Ovary (tissue), 9 donors: ENCODE results near the gene FXN. TPM values are rescaled to one million over a fixed set of nuclear protein-coding genes. Genes with fewer than 3 reads are reported as not detected.
"Not testable (repeated sequence)": the region's sequence is repeated elsewhere in the genome, so short reads cannot be mapped to it uniquely, and the experiment has no call there.

ENCODE experiments used
- DNase-seq, 5 donors: peaks; one replicate each; pipeline ENCODE4 v3.0.0-alpha.2; 2019 to 2020
- H3K27ac ChIP-seq, 2 donors: fragments of 200-600 bp; one replicate each; pipeline versions ENCODE4 v1.5.1 to v1.8.0; 2019 to 2022
- H3K27me3 ChIP-seq: fragments of 200-600 bp; one replicate; pipeline ENCODE4 v1.8.0; 2022
- H3K36me3 ChIP-seq: fragments of 200-600 bp; sonication (generic); one replicate; pipeline ENCODE4 v1.5.1; 2019
- H3K4me1 ChIP-seq: one replicate; pipeline ENCODE4 v1.8.1; 2013; ENCODE audit warnings: mild to moderate bottlenecking, moderate library complexity; ENCODE audit not compliant: insufficient read depth
- H3K4me3 ChIP-seq: fragments of 200-600 bp; sonication (generic); one replicate; pipeline ENCODE4 v1.5.1; 2017
- H3K9me3 ChIP-seq, 2 donors: fragments of 200-600 bp in 1 of 2; sonication (generic) in 1 of 2; one replicate each; pipeline versions ENCODE4 v1.5.1 to v1.8.1; 2013 to 2019; ENCODE audit warnings: mild to moderate bottlenecking in 1 of 2, moderate library complexity in 1 of 2
- EP300 ChIP-seq: sonication (generic); formaldehyde crosslinking; IDR thresholded peaks from one replicate; pipeline ENCODE4 v1.6.1; 2017; ENCODE audit warnings: antibody characterized with exemption
- POLR2A ChIP-seq: fragments of 450-650 bp; IDR thresholded peaks from one replicate; pipeline ENCODE4 v1.6.1; 2017; ENCODE audit warnings: antibody characterized with exemption, mild to moderate bottlenecking, moderate library complexity
- WGBS, 3 donors: extraction: QIAGEN DNeasy Blood & Tissue Kit in 1 of 3; methylation state at CpG; one replicate each; pipeline versions ENCODE4 v1.1.5 to v1.1.7; 2013 to 2017; 5-methylcytosine and 5-hydroxymethylcytosine counted together
- intact Hi-C, 4 donors: fragments of 100-400 bp; cut with DNase I; formaldehyde crosslinking; loops; one replicate each; pipeline versions ENCODE4 v1.11.0 to v1.15.1; 2022 to 2023
- polyA plus RNA-seq, 2 donors: library from polyadenylated mRNA; stranded (reverse); fragments of 200-250 nt in 1 of 2; fragments of 350-450 nt in 1 of 2; fragmentation: Illumina TruSeq in 1 of 2; extraction: RNeasy Lipid Tissue Mini Kit (QIAGEN cat#74804) in 1 of 2; gene quantifications; one replicate each; pipeline ENCODE4 v1.2.3, GENCODE V29; 2013 to 2014
- total RNA-seq, 7 donors: library from RNA; depleted of rRNA in 2 of 7; stranded (reverse); fragments of >200 nt in 2 of 7; fragmentation: NEBNext Ultra II Directional in 3 of 7; extraction: Animal tissue kit (Norgen Biotek cat#: 25700) in 3 of 7; gene quantifications; one replicate each; pipeline versions ENCODE4 v1.1.0 to v1.2.4, GENCODE V29; 2016 to 2023
- TF ChIP-seq, protein P1 (sequence below), 3 donors: fragments of 450-650 bp in 2 of 3; fragments of 200-600 bp in 1 of 3; IDR thresholded peaks; one replicate each; pipeline versions ENCODE4 v1.5.1 to v1.8.0; 2016 to 2022; ENCODE audit warnings: antibody characterized with exemption in 3 of 3, mild to moderate bottlenecking in 1 of 3
- donor health status: DM: no; HTN: no; CAD: no; lungs with moderate emphysema.
- donor health status: DM: no; HTN: no; CAD: no.
- donor health status: Bipolar disorder and iron deficiency.
- donor health status: DM: yes; HTN: yes; CAD: no.
- donor health status: DM: no; HTN: no; CAD: no.
- donor health status: DM: yes; HTN: yes; CAD: no.

The FXN gene
- total and polyA plus RNA-seq, 9 donors, result 4.5 to 29.2 (median 21.9) TPM

GRCh38 chr9:69049094-69049493 lies 13.5 kb downstream of the FXN start:
- 43 to 61% (median 46%) methylated on average over 6 of the region's 6 CpGs for WGBS, 3 donors
- TF ChIP-seq, protein P1, sequence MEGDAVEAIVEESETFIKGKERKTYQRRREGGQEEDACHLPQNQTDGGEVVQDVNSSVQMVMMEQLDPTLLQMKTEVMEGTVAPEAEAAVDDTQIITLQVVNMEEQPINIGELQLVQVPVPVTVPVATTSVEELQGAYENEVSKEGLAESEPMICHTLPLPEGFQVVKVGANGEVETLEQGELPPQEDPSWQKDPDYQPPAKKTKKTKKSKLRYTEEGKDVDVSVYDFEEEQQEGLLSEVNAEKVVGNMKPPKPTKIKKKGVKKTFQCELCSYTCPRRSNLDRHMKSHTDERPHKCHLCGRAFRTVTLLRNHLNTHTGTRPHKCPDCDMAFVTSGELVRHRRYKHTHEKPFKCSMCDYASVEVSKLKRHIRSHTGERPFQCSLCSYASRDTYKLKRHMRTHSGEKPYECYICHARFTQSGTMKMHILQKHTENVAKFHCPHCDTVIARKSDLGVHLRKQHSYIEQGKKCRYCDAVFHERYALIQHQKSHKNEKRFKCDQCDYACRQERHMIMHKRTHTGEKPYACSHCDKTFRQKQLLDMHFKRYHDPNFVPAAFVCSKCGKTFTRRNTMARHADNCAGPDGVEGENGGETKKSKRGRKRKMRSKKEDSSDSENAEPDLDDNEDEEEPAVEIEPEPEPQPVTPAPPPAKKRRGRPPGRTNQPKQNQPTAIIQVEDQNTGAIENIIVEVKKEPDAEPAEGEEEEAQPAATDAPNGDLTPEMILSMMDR (IDR thresholded peaks at IDR 0.05), result no peak
- TF ChIP-seq EP300 (no peak), POLR2A (no peak)
- Histone ChIP-seq H3K4me3 (no peak overlapping the region), H3K4me1 (peaks cover 5% of the 10 kb centered on the region), H3K27ac (no peak overlapping the region), H3K36me3 (no peaks in the 10 kb centered on the region), H3K9me3 (no peaks in the 10 kb centered on the region), H3K27me3 (no peaks in the 10 kb centered on the region)
- intact Hi-C loops, result loop anchor here in 1 of 4 donors (10.0 kb wide), 1 partner anchor 1556 kb away; no protein-coding TSS in a partner anchor
- DNase-seq, result no peak

DNA sequence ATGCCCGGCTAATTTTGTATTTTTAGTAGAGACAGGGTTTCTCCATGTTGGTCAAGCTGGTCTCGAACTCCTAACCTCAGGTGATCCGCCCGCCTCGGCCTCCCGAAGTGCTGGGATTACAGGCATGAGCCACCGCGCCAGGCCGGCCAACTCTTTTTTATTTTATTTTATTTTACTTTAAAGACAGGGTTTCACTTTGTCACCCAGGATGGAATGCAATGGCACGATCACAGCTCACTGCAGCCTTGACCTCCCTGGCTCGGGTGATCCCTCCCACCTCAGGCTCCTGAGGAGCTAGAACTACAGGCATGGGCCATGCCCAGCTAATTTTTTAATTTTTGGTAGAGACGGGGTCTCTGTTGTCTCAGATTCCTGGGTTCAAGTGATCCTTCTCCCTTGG lies 15.4 kb downstream of the FXN start:
- not testable (repeated sequence) for H3K4me3 ChIP-seq, DNase-seq, H3K9me3 ChIP-seq, H3K27me3 ChIP-seq, H3K27ac ChIP-seq, H3K4me1 ChIP-seq, H3K36me3 ChIP-seq
- WGBS, 3 donors, result 84 to 90% (median 87%) methylated on average over 12 of the region's 12 CpGs
- intact Hi-C loops, result loop anchor here in 1 of 4 donors (5.0 to 10.0 kb wide), 2 partner anchors 94 to 141 kb away; no protein-coding TSS in a partner anchor

DNA sequence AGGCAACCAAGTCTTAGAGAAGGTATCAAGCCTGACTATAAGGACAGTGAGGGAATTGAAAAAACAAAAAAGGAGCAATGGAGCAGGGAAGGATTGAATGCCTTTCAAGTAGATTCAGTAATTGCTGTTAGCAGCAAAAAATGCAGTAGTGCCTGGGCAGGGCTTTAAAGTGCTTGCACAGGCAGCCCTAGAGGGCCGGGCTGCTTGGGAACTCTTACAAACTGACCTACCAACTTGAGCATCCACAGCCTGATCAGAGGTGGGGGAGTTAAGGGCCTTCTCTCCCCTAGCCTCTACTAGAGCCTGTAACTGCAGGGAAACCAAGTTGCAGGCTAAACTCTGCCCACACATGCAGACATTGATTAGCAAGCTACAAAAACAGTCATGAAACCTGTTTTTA lies 19.4 kb downstream of the FXN start:
- Histone ChIP-seq H3K9me3 (no peaks in the 10 kb centered on the region), H3K27ac (no peak overlapping the region), H3K4me1 (no peaks in the 10 kb centered on the region), H3K36me3 (no peaks in the 10 kb centered on the region), H3K27me3 (no peaks in the 10 kb centered on the region), H3K4me3 (no peak overlapping the region)
- TF ChIP-seq, protein P1 (IDR thresholded peaks at IDR 0.05), result no peak
- TF ChIP-seq EP300 (no peak), POLR2A (no peak)
- WGBS, 3 donors, result 35 to 53% (median 41%) methylated on average over 1 of the region's 1 CpG
- DNase-seq, result no peak
- intact Hi-C loops, result loop anchor here in 3 of 4 donors (5.0 to 10.0 kb wide), 2 partner anchors 90 to 137 kb away; no protein-coding TSS in a partner anchor

GRCh38 chr9:69056191-69056815 lies 20.8 kb downstream of the FXN start:
- no peaks in the 10 kb centered on the region for H3K36me3 ChIP-seq
- no peak overlapping the region for H3K4me3 ChIP-seq
- H3K4me1 ChIP-seq, result no peaks in the 10 kb centered on the region
- H3K9me3 ChIP-seq, result no peaks in the 10 kb centered on the region
- no peaks in the 10 kb centered on the region for H3K27me3 ChIP-seq
- no peak for DNase-seq
- WGBS, 3 donors, result 91 to 96% (median 94%) methylated on average over 4 of the region's 4 CpGs
- intact Hi-C loops, result loop anchor here in 3 of 4 donors (5.0 to 10.0 kb wide), 2 partner anchors 88 to 136 kb away; no protein-coding TSS in a partner anchor
- no peak overlapping the region for H3K27ac ChIP-seq
- TF ChIP-seq EP300 (no peak), POLR2A (no peak)
- TF ChIP-seq, protein P1 (IDR thresholded peaks at IDR 0.05), result no peak

GRCh38 chr9:69058101-69058500 lies 22.5 kb downstream of the FXN start:
- H3K27me3 ChIP-seq, result no peaks in the 10 kb centered on the region
- WGBS, 3 donors, result 90 to 95% (median 92%) methylated on average over 2 of the region's 2 CpGs

More at GRCh38 chr9:69058101-69058500, 22.5 kb downstream of the FXN start:
- intact Hi-C loops, result loop anchor here in 3 of 4 donors (5.0 to 10.0 kb wide), 2 partner anchors 87 to 134 kb away; no protein-coding TSS in a partner anchor
- Histone ChIP-seq H3K9me3 (no peaks in the 10 kb centered on the region), H3K4me3 (no peak overlapping the region), H3K27ac (no peak overlapping the region), H3K4me1 (no peaks in the 10 kb centered on the region), H3K36me3 (no peaks in the 10 kb centered on the region)
- TF ChIP-seq, protein P1 (IDR thresholded peaks at IDR 0.05), result no peak
- no peak for DNase-seq
